Measurements from ENCODE around the gene CHD5.

- TF ChIP-seq CTCF (IDR thresholded peaks at IDR 0.05; ENCODE audit: borderline replicate concordance, extremely low read depth, low read length, poor library complexity, severe bottlenecking) (no peak), EZH2 (IDR thresholded peaks at IDR 0.05; ENCODE audit: borderline replicate concordance, low read depth, low read length, severe bottlenecking) (no peak)
Observed at GRCh38 chr1:6178751-6179563, 1.2 kb downstream of the CHD5 start.

Measured in DND-41 (cell line).